ENCODE results near the gene SPEF1.
"Not testable (repeated sequence)": the region's sequence is repeated elsewhere in the genome, so short reads cannot be mapped to it uniquely, and the experiment has no call there.

Gene SPEF1

DNA sequence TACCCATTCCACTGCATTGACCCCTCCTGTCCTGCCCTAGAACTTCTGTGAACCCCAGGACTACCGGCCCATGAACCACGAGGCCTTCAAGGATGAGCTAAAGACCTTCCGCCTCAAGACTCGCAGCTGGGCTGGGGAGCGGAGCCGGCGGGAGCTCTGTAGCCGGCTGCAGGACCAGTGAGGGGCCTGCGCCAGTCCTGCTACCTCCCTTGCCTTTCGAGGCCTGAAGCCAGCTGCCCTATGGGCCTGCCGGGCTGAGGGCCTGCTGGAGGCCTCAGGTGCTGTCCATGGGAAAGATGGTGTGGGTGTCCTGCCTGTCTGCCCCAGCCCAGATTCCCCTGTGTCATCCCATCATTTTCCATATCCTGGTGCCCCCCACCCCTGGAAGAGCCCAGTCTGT is 23.5 kb upstream of the SPEF1 start:
- no peak for DNase-seq

DNA sequence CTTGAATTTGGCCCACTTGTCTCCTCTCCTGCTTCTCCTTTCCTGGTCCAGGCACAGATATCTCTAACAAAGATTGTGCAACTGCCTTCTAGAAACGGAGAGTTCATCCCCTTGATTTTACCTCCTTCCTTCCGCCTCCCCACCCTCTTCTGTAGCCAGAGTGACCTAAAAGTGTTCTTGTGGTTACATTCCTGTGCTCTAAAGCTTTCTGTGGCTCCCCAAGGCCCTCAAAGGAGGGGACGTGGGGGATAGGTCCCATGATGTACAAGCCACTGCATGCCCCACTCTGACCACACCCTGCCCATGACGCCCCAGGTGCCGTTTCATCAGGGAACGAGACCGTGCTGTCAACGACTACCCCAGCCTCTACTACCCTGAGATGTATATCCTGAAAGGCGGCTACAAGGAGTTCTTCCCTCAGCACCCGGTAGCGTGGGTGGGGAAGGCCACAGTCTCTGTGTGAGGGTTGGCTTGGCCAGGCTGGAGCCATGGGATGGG is 23.1 kb upstream of the SPEF1 start:
- no peak for DNase-seq

DNA sequence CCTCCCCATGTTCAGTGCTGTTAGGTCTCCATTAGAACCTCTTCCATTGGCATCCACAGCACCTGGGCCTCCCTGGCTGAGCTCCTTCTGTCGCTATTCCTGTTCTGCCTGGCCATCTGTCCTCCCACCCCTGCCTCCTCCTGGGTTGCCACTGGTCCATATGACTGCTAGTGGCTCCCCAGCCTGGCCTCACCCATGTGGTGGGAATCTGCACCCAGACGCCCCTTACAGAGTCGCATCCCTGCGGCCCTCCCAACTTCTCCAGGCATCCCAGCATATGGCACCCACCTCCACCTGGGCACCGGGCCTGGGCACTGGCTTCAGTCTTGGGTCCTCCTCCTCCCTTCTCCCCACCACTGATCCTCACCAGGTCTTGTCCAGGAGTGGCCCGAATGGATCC is 22.6 kb upstream of the SPEF1 start:
- no peak for DNase-seq

DNA sequence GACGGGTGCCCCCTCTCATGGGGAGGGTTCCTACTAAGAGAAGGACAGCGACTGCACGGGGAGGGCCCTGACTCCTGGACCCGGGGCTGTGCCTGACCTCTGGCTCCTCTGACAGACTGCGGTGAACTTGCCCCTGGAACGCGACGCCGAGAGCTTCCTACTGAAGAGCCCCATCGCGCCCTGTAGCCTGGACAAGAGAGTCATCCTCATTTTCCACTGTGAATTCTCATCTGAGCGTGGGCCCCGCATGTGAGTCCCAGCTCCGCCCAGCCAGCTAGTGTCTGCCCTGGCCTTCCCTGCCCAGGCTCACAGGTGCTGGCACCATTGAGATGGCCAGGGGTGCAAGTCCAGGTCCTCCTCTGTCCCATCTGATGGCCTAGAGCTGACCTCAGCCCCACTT is 22.0 kb upstream of the SPEF1 start:
- DNase-seq, result no peak

DNA sequence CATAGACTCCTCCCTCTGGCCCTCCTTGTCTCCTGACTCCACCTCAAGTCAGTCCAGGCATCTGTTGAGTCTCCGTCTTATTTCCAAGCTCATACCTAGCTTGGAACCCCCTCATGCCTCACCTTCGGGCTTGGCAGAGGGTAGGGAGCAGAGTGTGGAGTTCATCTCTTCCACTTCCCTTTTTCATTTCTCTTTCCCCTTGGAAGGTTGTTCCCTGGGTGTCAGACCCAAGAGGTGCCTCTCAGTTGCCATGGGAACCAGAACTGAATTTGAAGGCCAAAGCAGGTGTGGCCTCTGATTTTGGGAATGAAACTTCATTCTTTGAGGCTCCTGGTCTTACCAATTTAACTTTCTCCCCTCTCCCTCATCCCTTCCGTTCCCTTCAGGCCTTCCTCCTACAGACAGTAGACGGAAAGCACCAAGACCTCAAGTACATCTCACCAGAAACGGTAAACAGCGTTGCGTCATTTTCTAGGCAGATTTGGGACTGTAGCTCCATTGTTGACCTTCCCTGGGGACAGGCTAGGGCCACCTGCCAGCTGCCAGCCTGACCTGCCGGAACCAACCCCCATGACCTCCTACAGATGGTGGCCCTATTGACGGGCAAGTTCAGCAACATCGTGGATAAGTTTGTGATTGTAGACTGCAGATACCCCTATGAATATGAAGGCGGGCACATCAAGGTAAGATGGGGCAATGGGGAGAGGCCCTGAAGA is 21.4 kb upstream of the SPEF1 start:
- DNase-seq, result no peak

DNA sequence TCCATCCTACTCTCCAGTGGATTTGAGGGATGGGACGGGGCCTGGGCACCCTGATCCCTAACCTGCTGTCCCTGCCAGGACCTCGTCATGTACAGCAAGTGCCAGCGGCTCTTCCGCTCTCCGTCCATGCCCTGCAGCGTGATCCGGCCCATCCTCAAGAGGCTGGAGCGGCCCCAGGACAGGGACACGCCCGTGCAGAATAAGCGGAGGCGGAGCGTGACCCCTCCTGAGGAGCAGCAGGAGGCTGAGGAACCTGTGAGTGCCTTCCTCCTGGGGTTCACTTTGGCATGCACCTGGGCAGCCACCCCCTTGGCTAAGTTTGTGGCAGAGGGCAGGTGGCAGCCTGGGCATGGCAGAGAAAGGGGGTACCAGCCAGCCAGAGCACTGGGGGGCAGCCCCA is 20.6 kb upstream of the SPEF1 start:
- no peak for DNase-seq

DNA sequence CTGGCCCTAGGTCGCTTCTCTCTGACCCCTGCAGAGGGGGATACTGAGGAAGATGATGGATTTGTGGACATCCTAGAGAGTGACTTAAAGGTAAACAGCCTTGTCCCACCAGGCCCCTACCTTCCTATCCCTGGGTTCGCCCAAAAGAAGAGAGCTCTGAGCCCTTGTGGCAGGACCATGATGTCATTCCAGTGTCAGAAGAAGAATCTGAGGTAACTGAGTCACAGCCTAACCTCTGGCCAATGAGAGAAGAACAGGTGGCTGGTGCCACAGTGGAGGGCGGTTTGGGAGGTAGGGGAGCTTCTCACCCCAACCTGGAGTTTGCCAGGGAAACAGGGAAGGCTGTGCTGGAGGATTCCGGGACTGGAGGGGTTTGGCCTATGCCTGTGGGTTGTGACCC is 20.1 kb upstream of the SPEF1 start:
- DNase-seq, result no peak

DNA sequence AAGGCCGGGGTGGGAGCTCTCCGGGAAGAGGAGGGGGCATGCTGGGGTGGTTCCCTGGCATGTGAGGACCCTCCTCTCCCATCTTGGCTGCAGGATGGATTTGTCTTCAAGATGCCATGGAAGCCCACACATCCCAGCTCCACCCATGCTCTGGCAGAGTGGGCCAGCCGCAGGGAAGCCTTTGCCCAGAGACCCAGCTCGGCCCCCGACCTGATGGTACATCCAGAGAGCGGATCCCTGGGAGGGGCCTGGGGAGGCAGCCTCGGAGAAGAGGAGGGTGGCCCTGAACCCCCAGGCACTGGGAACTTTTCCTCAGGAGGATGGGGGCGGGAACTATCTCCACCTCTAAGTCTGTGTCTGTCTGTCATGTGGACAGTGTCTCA is 19.6 kb upstream of the SPEF1 start:
- DNase-seq, result no peak

DNA sequence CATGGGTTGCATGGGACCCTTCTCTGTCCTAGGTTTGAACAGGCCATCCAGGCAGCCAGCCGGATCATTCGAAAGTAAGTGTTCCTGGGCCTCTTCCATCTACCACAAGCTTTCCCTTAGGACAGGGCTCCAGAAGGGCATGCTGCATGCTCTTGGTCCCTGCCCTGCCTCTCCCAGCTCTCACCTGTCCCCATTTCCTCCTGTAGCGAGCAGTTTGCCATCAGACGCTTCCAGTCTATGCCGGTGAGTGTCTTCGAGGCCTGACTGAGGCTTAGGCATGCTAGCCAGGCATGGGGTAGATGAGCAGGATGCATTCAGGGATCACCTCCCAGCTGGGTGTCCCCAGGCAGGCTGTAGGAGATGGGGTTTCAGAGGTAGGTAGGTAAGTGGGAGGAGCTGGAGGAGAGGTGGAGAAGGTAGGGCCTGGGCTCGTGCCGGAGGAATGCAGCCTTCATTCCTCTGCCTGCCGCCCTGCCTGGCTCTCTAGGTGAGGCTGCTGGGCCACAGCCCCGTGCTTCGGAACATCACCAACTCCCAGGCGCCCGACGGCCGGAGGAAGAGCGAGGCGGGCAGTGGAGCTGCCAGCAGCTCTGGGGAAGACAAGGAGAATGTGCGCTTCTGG is 19.1 kb upstream of the SPEF1 start:
- DNase-seq, result no peak

DNA sequence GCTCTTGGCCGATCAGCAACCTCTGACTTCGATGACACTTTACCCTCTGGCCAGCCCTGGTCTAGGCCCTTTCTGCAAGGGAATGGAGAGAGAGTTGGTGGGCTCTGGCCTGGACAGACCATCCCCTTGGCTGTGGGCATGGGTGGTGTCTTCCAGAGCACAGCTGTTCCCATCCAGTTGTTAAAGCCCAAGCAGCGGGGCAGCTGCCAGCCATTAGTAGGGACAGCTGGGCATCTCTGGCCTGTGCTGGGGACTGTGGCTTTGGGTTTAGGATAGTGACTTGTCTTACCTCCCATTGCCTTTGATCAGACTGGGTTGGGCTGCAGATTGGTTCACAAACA is 17.6 kb upstream of the SPEF1 start:
- DNase-seq, result no peak

DNA sequence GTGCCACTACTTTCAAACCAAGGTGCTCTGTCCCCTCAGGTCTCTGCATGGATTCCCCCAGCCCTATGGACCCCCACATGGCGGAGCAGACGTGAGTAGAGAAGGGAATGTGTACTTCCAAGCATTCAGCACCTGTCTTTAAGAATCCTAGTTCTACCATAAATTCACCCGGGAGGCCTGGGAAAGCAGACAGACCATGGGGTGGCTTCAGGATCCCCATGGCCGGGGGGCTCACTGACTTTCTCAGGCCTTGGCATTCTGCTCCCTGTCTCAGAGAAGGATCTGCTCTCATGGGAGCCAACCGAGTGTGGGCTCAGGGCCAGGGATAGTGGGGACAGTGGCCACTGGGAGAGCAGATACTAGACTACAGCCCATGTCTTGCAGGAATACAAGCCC is 17.1 kb upstream of the SPEF1 start:
- DNase-seq, result no peak

DNA sequence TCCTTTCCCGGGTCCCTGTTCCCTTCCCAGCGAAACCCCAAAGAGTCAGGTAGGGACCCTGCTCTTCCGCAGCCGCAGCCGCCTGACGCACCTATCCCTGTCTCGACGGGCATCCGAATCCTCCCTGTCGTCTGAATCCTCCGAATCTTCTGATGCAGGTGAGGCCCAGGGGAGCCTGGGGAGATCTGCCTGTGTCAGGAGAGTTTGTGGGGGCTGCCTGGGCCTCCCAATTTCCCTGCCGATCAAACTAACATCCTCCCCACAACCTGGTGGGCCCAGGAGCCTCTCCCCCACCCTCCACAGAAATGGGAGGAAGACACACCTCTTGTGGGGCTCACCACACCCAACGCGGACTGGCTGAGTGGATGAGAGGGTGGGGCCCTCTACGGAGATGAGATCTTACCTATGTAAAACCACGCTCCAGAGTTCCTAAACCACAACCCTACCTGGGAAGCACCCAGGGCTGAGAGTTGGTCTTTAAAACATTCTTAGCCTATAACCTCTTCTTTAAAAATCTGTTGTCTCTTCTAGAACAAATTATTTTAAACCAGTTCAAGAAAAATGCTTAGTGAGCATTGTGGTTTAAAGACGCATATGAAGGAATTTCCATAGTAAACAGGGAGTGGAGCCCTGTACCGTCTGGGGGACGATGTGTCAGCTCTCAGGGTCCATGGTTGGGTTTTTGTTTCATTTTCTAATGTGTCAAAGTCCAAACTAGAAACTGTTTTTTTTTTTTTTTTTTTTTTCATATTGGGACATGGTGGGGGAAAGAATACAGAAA is 16.5 kb upstream of the SPEF1 start:
- DNase-seq, result no peak

DNA sequence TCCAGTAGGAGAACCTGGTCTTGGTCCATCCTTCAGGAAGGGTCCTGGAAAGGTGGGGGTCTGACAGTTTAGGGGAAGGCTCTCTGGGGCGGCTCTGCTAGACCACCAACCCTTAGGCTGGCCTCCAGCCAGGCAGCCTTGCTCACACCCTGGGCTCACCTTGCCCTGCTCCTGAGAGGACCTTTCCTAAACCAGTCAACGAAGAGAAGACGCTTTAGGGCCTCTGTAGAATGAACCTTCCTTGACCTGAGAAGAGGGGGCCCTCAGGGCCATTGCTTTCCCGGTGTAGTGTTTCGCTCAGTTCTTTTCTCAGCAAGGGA is 15.9 kb upstream of the SPEF1 start:
- DNase-seq, result no peak

DNA sequence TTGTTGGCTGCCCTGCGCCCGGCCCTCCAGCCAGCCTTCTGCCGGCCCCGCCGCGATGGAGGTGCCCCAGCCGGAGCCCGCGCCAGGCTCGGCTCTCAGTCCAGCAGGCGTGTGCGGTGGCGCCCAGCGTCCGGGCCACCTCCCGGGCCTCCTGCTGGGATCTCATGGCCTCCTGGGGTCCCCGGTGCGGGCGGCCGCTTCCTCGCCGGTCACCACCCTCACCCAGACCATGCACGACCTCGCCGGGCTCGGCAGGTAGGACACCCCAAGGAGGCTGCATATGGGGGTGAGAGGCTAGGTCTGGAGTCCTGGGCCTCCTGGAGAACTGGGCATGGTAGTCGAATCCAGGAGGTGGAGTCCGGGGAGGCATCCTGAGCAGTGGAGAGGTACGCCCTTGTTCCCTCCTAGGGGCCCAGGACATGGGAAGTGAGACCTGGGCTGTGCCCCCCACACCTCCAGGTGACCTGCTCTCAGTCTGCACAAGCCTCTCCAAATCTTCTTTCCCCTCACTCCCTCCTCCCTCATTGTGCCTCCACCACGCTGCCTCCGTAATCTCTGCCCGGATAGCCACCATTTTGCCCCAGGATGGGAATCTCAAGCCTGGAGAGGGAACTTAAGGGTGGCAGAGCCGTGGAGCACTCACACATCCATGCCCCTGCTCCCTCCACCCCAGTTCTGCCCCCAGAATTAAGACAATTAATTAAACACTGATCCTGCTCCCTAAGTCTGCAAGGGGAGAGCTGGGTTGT is 15.4 kb upstream of the SPEF1 start:
- DNase-seq, result no peak

DNA sequence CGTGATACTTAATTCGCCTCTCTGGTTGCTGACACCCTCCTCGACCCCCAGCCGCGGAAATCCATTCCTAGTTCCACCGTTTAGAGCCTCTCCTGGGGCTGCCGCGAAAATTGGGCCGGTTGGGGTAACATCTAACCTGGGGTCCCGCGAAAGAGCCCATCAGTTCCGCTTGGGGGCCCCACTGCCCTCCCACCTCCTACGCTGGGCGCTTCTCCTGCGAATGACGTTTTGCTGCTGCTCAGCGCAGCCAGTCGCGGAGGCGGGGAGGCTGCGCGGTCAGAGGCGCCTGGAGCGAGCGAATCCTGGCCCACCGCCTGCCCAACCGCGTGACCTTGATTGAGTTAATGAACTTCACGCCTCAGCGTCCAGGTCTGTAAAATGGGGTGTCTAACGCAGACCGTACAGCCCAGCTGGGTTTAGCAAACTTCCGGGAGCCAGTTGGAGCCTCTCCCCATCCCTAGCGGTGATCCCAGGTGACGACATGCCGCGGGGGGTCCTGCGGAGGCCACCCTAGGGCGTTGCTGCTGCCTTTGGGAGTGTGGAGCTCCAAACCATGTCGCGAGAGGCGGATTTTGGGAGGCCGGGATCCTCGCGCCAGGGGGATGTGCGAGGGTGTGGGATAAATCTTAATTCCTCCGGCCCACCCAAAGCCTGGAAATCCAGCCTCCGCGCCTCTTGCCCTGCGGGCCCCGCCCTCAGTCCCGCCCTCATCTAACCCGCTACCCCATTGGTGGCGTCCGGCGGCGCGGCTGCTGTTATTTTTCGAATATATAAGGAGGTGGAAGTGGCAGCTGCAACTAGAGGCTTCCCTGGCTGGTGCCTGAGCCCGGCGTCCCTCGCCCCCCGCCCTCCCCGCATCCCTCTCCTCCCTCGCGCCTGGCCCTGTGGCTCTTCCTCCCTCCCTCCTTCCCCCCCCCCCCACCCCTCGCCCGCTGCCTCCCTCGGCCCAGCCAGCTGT is 14.5 kb upstream of the SPEF1 start, which contains the start of gene CDC25B:
Gene CDC25B (plus strand): TSS at position 800 of the 958 bp plus-strand sequence. CDS start 222 bp downstream, outside the sequence.
- peak; percentile 98 for DNase-seq

DNA sequence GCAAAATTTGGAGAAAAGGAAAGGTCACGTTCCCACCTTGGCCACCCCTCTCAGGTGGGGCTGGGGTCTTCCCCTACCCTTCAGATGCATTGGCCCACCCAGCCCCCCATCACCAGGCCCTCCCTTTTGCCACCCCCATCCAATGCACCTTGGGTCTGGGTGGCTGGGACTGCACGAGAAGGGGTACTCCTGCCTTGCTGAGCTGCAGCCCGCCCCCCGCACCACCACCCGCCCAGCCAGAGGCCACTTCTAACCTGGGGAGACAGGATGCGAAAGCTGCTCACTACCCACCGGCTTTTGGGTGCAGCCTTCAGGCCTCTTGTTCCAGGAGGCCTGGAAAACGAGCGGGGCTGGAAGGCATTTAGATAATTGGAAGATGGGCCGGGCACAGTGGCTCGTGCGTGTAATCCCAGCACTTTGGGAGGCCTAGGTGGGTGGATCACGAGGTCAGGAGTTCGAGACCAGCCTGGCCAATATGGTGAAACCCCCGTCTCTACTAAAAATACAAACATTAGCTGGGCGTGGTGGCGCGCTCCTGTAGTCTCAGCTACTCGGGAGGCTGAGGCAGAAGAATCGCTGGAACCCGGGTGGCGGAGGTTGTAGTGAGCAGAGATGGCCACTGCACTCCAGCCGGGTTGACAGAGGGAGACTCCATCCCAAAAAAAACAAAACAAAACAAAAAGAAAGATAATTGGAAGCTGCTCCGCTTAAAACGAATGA is 13.6 kb upstream of the SPEF1 start:
- no peak for DNase-seq

DNA sequence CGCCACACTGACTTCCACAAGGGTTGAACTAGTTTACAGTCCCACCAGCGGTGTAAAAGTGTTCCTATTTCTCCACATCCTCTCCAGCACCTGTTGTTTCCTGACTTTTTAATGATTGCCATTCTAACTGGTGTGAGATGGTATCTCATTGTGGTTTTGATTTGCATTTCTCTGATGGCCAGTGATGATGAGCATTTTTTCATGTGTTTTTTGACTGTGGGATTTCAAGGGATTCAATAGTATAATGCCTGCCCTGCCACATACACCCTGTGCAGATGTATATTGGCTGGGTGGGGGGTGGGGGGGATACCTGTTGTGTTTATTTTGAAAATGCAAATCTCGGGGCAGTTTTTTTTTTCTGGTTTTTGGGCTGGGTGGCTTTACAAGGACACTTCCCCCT is 12.9 kb upstream of the SPEF1 start:
- not testable (repeated sequence) for DNase-seq

DNA sequence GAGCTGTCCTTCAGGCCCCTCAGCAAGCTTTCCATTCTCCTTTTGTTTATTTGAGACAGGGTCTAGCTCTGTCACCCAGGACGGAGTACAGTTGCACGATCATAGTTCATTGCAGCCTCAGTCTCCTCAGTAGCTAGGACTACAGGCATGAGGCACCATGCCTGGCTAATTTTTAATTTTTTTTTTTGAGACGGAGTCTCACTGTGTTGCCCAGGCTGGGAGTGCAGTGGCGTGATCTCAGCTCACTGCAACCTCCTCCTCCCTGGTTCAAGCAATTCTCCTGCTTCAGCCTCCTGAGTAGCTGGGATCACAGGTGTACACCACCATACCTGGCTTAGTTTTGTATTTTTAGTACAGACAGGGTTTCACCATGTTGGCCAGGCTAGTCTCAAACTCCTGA is 8.0 kb upstream of the SPEF1 start:
- DNase-seq, result not testable (repeated sequence)

DNA sequence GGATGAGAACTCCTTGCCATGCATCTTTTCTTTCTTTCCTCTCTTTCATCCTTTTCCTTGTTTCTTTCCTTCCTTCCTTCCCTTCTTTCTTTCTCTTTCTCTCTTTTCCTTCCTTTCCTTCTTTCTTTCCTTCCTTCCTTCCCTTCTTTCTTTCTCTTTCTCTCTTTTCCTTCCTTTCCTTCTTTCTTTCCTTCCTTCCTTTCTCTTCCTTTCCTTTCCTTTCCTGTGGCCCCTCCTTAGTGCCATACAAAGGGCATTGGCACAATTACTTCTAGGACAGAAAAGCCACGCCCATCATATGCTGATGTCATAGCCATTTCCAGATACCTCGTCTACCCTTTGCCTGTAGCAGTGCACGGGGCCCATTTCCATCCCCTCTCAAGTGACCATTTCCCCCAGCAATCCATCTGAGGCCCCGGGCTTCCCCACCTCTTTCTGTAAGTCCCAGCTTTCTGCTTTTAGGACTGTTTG is 7.5 kb upstream of the SPEF1 start:
- DNase-seq, result no peak

DNA sequence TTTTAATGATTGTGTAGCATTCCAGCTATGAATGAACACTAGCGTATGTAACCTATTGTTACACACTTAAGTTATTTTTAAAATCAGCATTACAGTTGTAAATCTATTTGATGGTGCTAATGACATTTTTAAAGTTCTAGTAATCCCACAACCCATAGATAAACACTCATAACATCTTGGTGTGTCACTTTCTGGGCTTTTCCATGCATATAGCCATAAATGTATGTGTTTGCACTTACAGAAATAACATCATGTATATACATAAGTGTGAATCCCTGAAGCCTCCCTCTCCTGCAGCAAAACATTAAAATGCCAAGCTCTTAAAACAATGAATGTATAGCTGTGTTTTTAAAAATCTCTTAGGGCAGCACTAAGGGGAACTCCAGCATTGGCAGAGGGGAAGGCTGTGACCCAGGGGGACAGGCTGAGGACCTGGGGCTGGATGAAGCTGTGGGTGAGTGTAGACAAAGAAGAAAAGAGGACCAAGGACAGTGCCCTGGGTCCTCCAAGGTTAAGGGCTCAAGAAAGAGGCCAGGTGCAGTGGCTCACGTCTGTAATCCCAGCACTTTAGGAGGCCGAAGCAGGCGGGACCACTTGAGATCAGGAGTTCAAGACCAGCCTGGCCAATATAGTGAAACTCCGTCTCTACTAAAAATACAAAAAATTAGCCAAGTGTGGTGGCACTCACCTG is 6.2 kb upstream of the SPEF1 start:
- DNase-seq, result no peak

Data from NCI-H345 (cell line).